Measurements from ENCODE around the gene RNGTT. TPM values are rescaled to one million over a fixed set of nuclear protein-coding genes. Genes with fewer than 3 reads are reported as not detected.

The RNGTT gene
- total and polyA plus RNA-seq, 12 donors = 3.1 to 10.9 (median 8.6) TPM

- WGBS, 2 donors = 88 to 95% methylated on average over 9 of the region's 9 CpGs
- no peaks in the 10 kb centered on the region for H3K36me3 ChIP-seq
- DNase-seq = no peak
- TF ChIP-seq CTCF (IDR thresholded peaks at IDR 0.05) = no peak
- no peak overlapping the region for H3K27ac ChIP-seq
- no peaks in the 10 kb centered on the region for H3K27me3 ChIP-seq
- H3K4me1 ChIP-seq = no peaks in the 10 kb centered on the region
- no peak overlapping the region for H3K4me3 ChIP-seq
- intact Hi-C loops (cut with DNase I) = no loop called here
- no peaks in the 10 kb centered on the region for H3K9me3 ChIP-seq
- no peak for ATAC-seq
Observed at GRCh38 chr6:88761237-88762031, 202.0 kb downstream of the RNGTT start.

- ATAC-seq = no peak
- DNase-seq = no peak
- Histone ChIP-seq H3K36me3 (no peaks in the 10 kb centered on the region), H3K4me3 (no peak overlapping the region), H3K9me3 (no peaks in the 10 kb centered on the region), H3K27ac (no peak overlapping the region), H3K4me1 (no peaks in the 10 kb centered on the region), H3K27me3 (no peaks in the 10 kb centered on the region)
- TF ChIP-seq CTCF (IDR thresholded peaks at IDR 0.05) = no peak
- WGBS, 2 donors = 75 to 76% methylated on average over 2 of the region's 2 CpGs
- intact Hi-C loops (cut with DNase I) = no loop called here
Observed at GRCh38 chr6:88760091-88760490, 203.3 kb downstream of the RNGTT start.

- DNase-seq (no peak), ATAC-seq (no peak)
- 94 to 95% methylated on average over 2 of the region's 2 CpGs for WGBS, 2 donors
- Histone ChIP-seq H3K4me1 (no peaks in the 10 kb centered on the region), H3K9me3 (no peaks in the 10 kb centered on the region), H3K4me3 (no peak overlapping the region), H3K27me3 (no peaks in the 10 kb centered on the region), H3K27ac (no peak overlapping the region), H3K36me3 (peaks cover 0 to 4% (median 0%) of the 10 kb centered on the region in 9 donors)
- no peak for TF ChIP-seq CTCF (IDR thresholded peaks at IDR 0.05)
- intact Hi-C loops (cut with DNase I) = no loop called here
Observed at GRCh38 chr6:88750936-88751335, 212.5 kb downstream of the RNGTT start.

- TF ChIP-seq CTCF (IDR thresholded peaks at IDR 0.05) = no peak
- intact Hi-C loops (cut with DNase I) = no loop called here
- H3K36me3 ChIP-seq = peaks cover 0 to 4% (median 0%) of the 10 kb centered on the region in 9 donors
- no peaks in the 10 kb centered on the region for H3K27me3 ChIP-seq
- H3K27ac ChIP-seq = no peak overlapping the region
- H3K4me3 ChIP-seq = no peak overlapping the region
- no peak for ATAC-seq
- H3K9me3 ChIP-seq = no peaks in the 10 kb centered on the region
- no peak for DNase-seq
- 93 to 98% methylated on average over 1 of the region's 1 CpG for WGBS, 2 donors
- no peaks in the 10 kb centered on the region for H3K4me1 ChIP-seq
Observed at GRCh38 chr6:88749849-88750248, 213.6 kb downstream of the RNGTT start.

Data from heart right ventricle (tissue), 16 donors.